ENCODE results near the gene MX2.

MX2 gene

DNA sequence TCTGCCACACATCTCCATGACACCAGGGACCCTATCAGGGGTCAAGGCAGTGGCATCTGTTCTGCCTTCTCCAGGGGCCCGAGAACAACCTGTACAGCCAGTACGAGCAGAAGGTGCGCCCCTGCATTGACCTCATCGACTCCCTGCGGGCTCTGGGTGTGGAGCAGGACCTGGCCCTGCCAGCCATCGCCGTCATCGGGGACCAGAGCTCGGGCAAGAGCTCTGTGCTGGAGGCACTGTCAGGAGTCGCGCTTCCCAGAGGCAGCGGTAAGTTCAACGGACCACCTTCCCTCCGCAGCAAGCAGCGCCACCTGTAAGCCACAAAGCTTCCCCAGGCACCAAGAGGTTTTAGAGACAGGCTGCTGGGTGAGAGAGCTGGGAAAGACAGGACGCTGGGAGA lies 15.9 kb downstream of the MX2 start:
- H3K9me2 ChIP-seq (replicated peaks; ENCODE audit: insufficient read depth, low read length): no peaks in the 10 kb centered on the region
- H4K20me1 ChIP-seq (ENCODE audit: insufficient read depth, low read length): no peaks in the 10 kb centered on the region
- peaks cover 22% of the 10 kb centered on the region for H3K4me1 ChIP-seq (ENCODE audit: low read length)
- no peak overlapping the region for H3K4me3 ChIP-seq (ENCODE audit: low read length)
- H3K9me3 ChIP-seq (replicated peaks; ENCODE audit: insufficient read depth, low read length): no peaks in the 10 kb centered on the region
- no peak overlapping the region for H2AFZ ChIP-seq (ENCODE audit: low read length)
- no peaks in the 10 kb centered on the region for H3K27me3 ChIP-seq (replicated peaks; ENCODE audit: insufficient read depth, low read length)
- H3K4me2 ChIP-seq (ENCODE audit: low read depth, low read length): no peak overlapping the region
- H3K27ac ChIP-seq (ENCODE audit: low read length): no peak overlapping the region
- no peaks in the 10 kb centered on the region for H3F3A ChIP-seq (ENCODE audit: insufficient read depth, low read length)
- no peaks in the 10 kb centered on the region for H3K79me2 ChIP-seq (ENCODE audit: low read length)
- DNase-seq: no peak
- H3K36me3 ChIP-seq (replicated peaks; ENCODE audit: insufficient read depth, low read length): no peaks in the 10 kb centered on the region
- no peak overlapping the region for H3K9ac ChIP-seq (ENCODE audit: low read length)
- TF ChIP-seq EZH2 (optimal IDR thresholded peaks at IDR 0.05; ENCODE audit: low read depth, low read length): no peak

DNA sequence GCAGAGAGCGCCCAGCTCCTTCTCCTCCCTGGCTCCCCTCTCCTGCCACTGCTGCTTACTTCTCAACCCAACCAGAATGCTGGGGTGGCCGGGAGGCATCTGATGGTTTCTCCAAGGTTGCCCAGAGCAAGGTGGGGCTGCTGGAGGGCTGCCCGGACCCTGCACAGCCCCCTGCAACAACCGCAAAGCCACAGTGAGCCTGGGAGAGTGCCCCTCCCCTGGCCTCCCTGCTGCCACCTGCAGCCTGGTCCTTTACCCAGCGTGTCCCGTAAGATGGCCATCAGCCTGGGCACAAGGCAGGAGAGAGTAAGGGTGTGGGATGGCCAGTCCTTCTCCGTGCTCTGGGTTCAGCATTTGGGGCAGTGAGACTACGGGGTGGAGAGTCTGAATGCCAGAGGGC lies 17.0 kb downstream of the MX2 start:
- no peaks in the 10 kb centered on the region for H3K79me2 ChIP-seq (ENCODE audit: low read length)
- H2AFZ ChIP-seq (ENCODE audit: low read length): no peak overlapping the region
- no peak overlapping the region for H3K4me2 ChIP-seq (ENCODE audit: low read depth, low read length)
- H3K9me3 ChIP-seq (replicated peaks; ENCODE audit: insufficient read depth, low read length): no peaks in the 10 kb centered on the region
- H3K27ac ChIP-seq (ENCODE audit: low read length): no peak overlapping the region
- no peak for TF ChIP-seq EZH2phosphoT487 (IDR thresholded peaks at IDR 0.05; ENCODE audit: low read length)
- TF ChIP-seq, protein P1, sequence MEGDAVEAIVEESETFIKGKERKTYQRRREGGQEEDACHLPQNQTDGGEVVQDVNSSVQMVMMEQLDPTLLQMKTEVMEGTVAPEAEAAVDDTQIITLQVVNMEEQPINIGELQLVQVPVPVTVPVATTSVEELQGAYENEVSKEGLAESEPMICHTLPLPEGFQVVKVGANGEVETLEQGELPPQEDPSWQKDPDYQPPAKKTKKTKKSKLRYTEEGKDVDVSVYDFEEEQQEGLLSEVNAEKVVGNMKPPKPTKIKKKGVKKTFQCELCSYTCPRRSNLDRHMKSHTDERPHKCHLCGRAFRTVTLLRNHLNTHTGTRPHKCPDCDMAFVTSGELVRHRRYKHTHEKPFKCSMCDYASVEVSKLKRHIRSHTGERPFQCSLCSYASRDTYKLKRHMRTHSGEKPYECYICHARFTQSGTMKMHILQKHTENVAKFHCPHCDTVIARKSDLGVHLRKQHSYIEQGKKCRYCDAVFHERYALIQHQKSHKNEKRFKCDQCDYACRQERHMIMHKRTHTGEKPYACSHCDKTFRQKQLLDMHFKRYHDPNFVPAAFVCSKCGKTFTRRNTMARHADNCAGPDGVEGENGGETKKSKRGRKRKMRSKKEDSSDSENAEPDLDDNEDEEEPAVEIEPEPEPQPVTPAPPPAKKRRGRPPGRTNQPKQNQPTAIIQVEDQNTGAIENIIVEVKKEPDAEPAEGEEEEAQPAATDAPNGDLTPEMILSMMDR (IDR thresholded peaks at IDR 0.05; ENCODE audit: low read length): peak; percentile 16; the same call in 1 of the 2 replicates
- TF ChIP-seq EZH2 (optimal IDR thresholded peaks at IDR 0.05; ENCODE audit: low read depth, low read length): no peak
- H3K9ac ChIP-seq (ENCODE audit: low read length): no peak overlapping the region
- no peak for DNase-seq
- H3K4me3 ChIP-seq (ENCODE audit: low read length): no peak overlapping the region
- H3K9me2 ChIP-seq (replicated peaks; ENCODE audit: insufficient read depth, low read length): no peaks in the 10 kb centered on the region
- H4K20me1 ChIP-seq (ENCODE audit: insufficient read depth, low read length): no peaks in the 10 kb centered on the region
- peaks cover 22% of the 10 kb centered on the region for H3K4me1 ChIP-seq (ENCODE audit: low read length)
- H3K36me3 ChIP-seq (replicated peaks; ENCODE audit: insufficient read depth, low read length): no peaks in the 10 kb centered on the region
- H3F3A ChIP-seq (ENCODE audit: insufficient read depth, low read length): no peaks in the 10 kb centered on the region
- H3K27me3 ChIP-seq (replicated peaks; ENCODE audit: insufficient read depth, low read length): no peaks in the 10 kb centered on the region

DNA sequence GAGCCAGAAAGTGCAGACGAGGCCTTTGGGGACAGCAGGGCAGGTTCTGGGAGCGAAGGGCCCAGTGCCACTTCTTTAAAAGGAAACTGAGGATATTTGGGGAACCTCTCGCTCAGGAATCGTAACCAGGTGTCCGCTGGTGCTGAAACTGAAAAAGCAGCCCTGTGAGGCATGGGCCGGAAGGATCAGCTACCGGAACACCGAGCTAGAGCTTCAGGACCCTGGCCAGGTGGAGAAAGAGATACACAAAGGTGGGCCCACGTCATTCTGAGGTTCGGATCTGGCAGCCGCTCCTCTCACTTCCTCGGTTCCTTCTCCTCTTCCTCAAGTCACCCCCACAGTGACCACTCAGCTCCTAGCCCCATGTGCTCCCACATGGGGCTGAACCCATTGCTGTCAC lies 18.1 kb downstream of the MX2 start:
- no peaks in the 10 kb centered on the region for H3K27me3 ChIP-seq (replicated peaks; ENCODE audit: insufficient read depth, low read length)
- H3K36me3 ChIP-seq (replicated peaks; ENCODE audit: insufficient read depth, low read length): no peaks in the 10 kb centered on the region
- 0 out of 2 replicates have a peak overlapping the region, but pooled peaks have one; percentile 2 for H2AFZ ChIP-seq (ENCODE audit: low read length)
- no peaks in the 10 kb centered on the region for H3F3A ChIP-seq (ENCODE audit: insufficient read depth, low read length)
- DNase-seq: peak; percentile 78
- H3K4me3 ChIP-seq (ENCODE audit: low read length): no peak overlapping the region
- peak overlapping the region; percentile 42 for H3K4me2 ChIP-seq (ENCODE audit: low read depth, low read length)
- H3K9me2 ChIP-seq (replicated peaks; ENCODE audit: insufficient read depth, low read length): no peaks in the 10 kb centered on the region
- H3K79me2 ChIP-seq (ENCODE audit: low read length): no peaks in the 10 kb centered on the region
- peaks cover 22% of the 10 kb centered on the region for H3K4me1 ChIP-seq (ENCODE audit: low read length)
- H3K9me3 ChIP-seq (replicated peaks; ENCODE audit: insufficient read depth, low read length): no peaks in the 10 kb centered on the region
- no peaks in the 10 kb centered on the region for H4K20me1 ChIP-seq (ENCODE audit: insufficient read depth, low read length)
- H3K9ac ChIP-seq (ENCODE audit: low read length): peak overlapping the region; percentile 5; the same call in 1 of the 2 replicates
- peak overlapping the region; percentile 49; the same call in 1 of the 2 replicates for H3K27ac ChIP-seq (ENCODE audit: low read length)
- TF ChIP-seq, protein P1 (IDR thresholded peaks at IDR 0.05; ENCODE audit: low read length): no peak
- TF ChIP-seq EZH2phosphoT487 (IDR thresholded peaks at IDR 0.05; ENCODE audit: low read length) (no peak), EZH2 (optimal IDR thresholded peaks at IDR 0.05; ENCODE audit: low read depth, low read length) (no peak)

DNA sequence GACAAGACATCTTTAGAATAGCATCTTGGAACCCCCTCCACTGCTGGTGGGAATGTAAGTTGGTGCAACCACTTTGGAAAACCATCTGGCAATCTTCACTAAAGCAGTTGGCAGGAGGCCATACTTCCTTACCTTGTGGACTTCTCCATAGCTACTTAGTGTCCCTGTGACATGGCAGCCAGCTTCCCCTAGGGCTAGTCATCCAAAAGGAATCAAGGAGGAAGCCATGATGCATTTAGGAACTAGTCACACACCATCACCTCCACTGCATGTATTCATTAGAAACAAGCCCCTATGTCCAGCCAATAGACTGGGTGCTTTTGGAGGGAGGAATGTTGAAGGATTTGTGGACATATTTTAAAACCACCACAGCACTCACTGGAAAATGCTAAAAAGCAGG lies 19.9 kb downstream of the MX2 start:
- Histone ChIP-seq H4K20me1 (ENCODE audit: insufficient read depth, low read length) (no peaks in the 10 kb centered on the region), H3K9me2 (replicated peaks; ENCODE audit: insufficient read depth, low read length) (no peaks in the 10 kb centered on the region), H3K36me3 (replicated peaks; ENCODE audit: insufficient read depth, low read length) (no peaks in the 10 kb centered on the region), H3K4me1 (ENCODE audit: low read length) (peaks cover 22% of the 10 kb centered on the region), H3K4me3 (ENCODE audit: low read length) (no peak overlapping the region), H3K27me3 (replicated peaks; ENCODE audit: insufficient read depth, low read length) (no peaks in the 10 kb centered on the region), H3K9me3 (replicated peaks; ENCODE audit: insufficient read depth, low read length) (no peaks in the 10 kb centered on the region), H3K27ac (ENCODE audit: low read length) (no peak overlapping the region), H2AFZ (ENCODE audit: low read length) (no peak overlapping the region), H3F3A (ENCODE audit: insufficient read depth, low read length) (no peaks in the 10 kb centered on the region), H3K9ac (ENCODE audit: low read length) (no peak overlapping the region), H3K4me2 (ENCODE audit: low read depth, low read length) (no peak overlapping the region), H3K79me2 (ENCODE audit: low read length) (no peaks in the 10 kb centered on the region)
- no peak for DNase-seq
- TF ChIP-seq EZH2phosphoT487 (IDR thresholded peaks at IDR 0.05; ENCODE audit: low read length) (no peak), EZH2 (optimal IDR thresholded peaks at IDR 0.05; ENCODE audit: low read depth, low read length) (no peak)
- TF ChIP-seq, protein P1 (IDR thresholded peaks at IDR 0.05; ENCODE audit: low read length): no peak

Data from MM.1S (cell line).